ENCODE data around the gene AKAP11. TPM values are rescaled to one million over a fixed set of nuclear protein-coding genes. Genes with fewer than 3 reads are reported as not detected.
A peak's percentile ranks its signal among the peaks of the same experiment; 100 is the strongest.

The AKAP11 gene
- total and polyA plus RNA-seq, 7 donors: 2.5 to 51.2 (median 38.1) TPM

GRCh38 chr13:42275506-42275905, 3.6 kb downstream of the AKAP11 start:
- 83 to 86% methylated on average over 4 of the region's 4 CpGs for WGBS, 2 donors
- Histone ChIP-seq H3K27ac (no peak overlapping the region), H3K4me1 (peaks cover 0 to 47% (median 32%) of the 10 kb centered on the region in 4 donors), H3K9me3 (no peaks in the 10 kb centered on the region), H3K4me3 (no peak overlapping the region), H3K36me3 (no peaks in the 10 kb centered on the region), H3K27me3 (no peaks in the 10 kb centered on the region)
- no peak for TF ChIP-seq POLR2AphosphoS5 (IDR thresholded peaks at IDR 0.05)
- TF ChIP-seq EP300 (IDR thresholded peaks at IDR 0.05): no peak
- no peak for TF ChIP-seq CTCF (IDR thresholded peaks at IDR 0.05)
- no peak for TF ChIP-seq POLR2A (IDR thresholded peaks at IDR 0.05)
- intact Hi-C loops (cut with DNase I): loop anchor here (10.0 kb wide), 1 partner anchor 1611 kb away; the partner anchor contains the start of gene FOXO1
- DNase-seq: no peak

GRCh38 chr13:42276683-42277082, 4.7 kb downstream of the AKAP11 start:
- H3K27me3 ChIP-seq: no peaks in the 10 kb centered on the region
- H3K27ac ChIP-seq: peak overlapping the region in 1 of 4 donors; percentile 20
- WGBS, 2 donors: 89 to 91% methylated on average over 3 of the region's 3 CpGs
- H3K36me3 ChIP-seq: no peaks in the 10 kb centered on the region
- intact Hi-C loops (cut with DNase I): loop anchor here (10.0 kb wide), 1 partner anchor 1612 kb away; the partner anchor contains the start of gene FOXO1
- no peak overlapping the region for H3K4me3 ChIP-seq
- TF ChIP-seq POLR2AphosphoS5 (IDR thresholded peaks at IDR 0.05) (no peak), EP300 (IDR thresholded peaks at IDR 0.05) (no peak), CTCF (IDR thresholded peaks at IDR 0.05) (no peak), POLR2A (IDR thresholded peaks at IDR 0.05) (no peak)
- no peaks in the 10 kb centered on the region for H3K9me3 ChIP-seq
- H3K4me1 ChIP-seq: peaks cover 0 to 54% (median 34%) of the 10 kb centered on the region in 4 donors
- no peak for DNase-seq

GRCh38 chr13:42277618-42278276, 5.8 kb downstream of the AKAP11 start:
- Histone ChIP-seq H3K27ac (peak overlapping the region in 2 of 4 donors; percentile 65 to 66), H3K4me3 (no peak overlapping the region), H3K27me3 (no peaks in the 10 kb centered on the region), H3K36me3 (no peaks in the 10 kb centered on the region), H3K4me1 (peaks cover 0 to 58% (median 34%) of the 10 kb centered on the region in 4 donors), H3K9me3 (no peaks in the 10 kb centered on the region)
- TF ChIP-seq POLR2A (IDR thresholded peaks at IDR 0.05) (no peak), CTCF (IDR thresholded peaks at IDR 0.05) (no peak), POLR2AphosphoS5 (IDR thresholded peaks at IDR 0.05) (no peak), EP300 (IDR thresholded peaks at IDR 0.05) (no peak)
- WGBS, 2 donors: 92 to 93% methylated on average over 7 of the region's 7 CpGs
- intact Hi-C loops (cut with DNase I): loop anchor here (10.0 kb wide), 1 partner anchor 1613 kb away; the partner anchor contains the start of gene FOXO1
- no peak for DNase-seq

GRCh38 chr13:42279080-42279479, 7.1 kb downstream of the AKAP11 start:
- Histone ChIP-seq H3K9me3 (no peaks in the 10 kb centered on the region), H3K27me3 (no peaks in the 10 kb centered on the region), H3K27ac (peak overlapping the region in 3 of 4 donors; percentile 55 to 66 (median 65)), H3K36me3 (no peaks in the 10 kb centered on the region), H3K4me3 (no peak overlapping the region), H3K4me1 (peaks cover 0 to 58% (median 31%) of the 10 kb centered on the region in 4 donors)
- intact Hi-C loops (cut with DNase I): loop anchor here (10.0 kb wide), 1 partner anchor 1614 kb away; the partner anchor contains the start of gene FOXO1
- no peak for DNase-seq
- TF ChIP-seq EP300 (IDR thresholded peaks at IDR 0.05) (no peak), POLR2A (IDR thresholded peaks at IDR 0.05) (no peak), POLR2AphosphoS5 (IDR thresholded peaks at IDR 0.05) (no peak), CTCF (IDR thresholded peaks at IDR 0.05) (no peak)
- 54 to 79% methylated on average over 6 of the region's 6 CpGs for whole genome bisulfite sequencing, 2 donors
